ENCODE measurements around the gene MRPS24. TPM values are rescaled to one million over a fixed set of nuclear protein-coding genes. Genes with fewer than 3 reads are reported as not detected.

MRPS24 gene
- 100 to 1,000 TPM in 1 of 4 donors, 10 to 100 TPM in 3; 64.2 to 147 (median 81.5) TPM for total RNA-seq

GRCh38 chr7:43869006-43869866, at the start of gene MRPS24:
MRPS24 (minus strand) TSS chr7:43869517; CDS start chr7:43869495, 22 bp downstream.
- ATAC-seq, result peak; percentile 97
- no peaks in the 10 kb centered on the region for H3K27me3 ChIP-seq
- H3K4me1 ChIP-seq, result peaks cover 0 to 46% (median 17%) of the 10 kb centered on the region in 3 donors
- peaks cover 0 to 35% of the 10 kb centered on the region in 2 donors for H3K36me3 ChIP-seq
- WGBS, 2 donors (ENCODE audit: low coverage in 1 of 2), result 0 to 2% methylated on average over 3 to 6 of the region's 81 CpGs
- H3K27ac ChIP-seq, result peak within 1 kb of the TSS; percentile 79 to 91 (median 89)
- peak within 1 kb of the TSS; percentile 89 to 90 for H3K4me3 ChIP-seq
- no peaks in the 10 kb centered on the region for H3K9me3 ChIP-seq
- peak; percentile 54 to 57 for TF ChIP-seq POLR2A (IDR thresholded peaks at IDR 0.05)
- no peak for TF ChIP-seq EP300 (IDR thresholded peaks at IDR 0.05)
- no peak for TF ChIP-seq CTCF (IDR thresholded peaks at IDR 0.05)
- TF ChIP-seq POLR2AphosphoS5 (IDR thresholded peaks at IDR 0.05), result peak; percentile 65

GRCh38 chr7:43915907-43916306, 46.6 kb upstream of the MRPS24 start:
- Histone ChIP-seq H3K4me1 (no peaks in the 10 kb centered on the region), H3K4me3 (no peak overlapping the region), H3K9me3 (no peaks in the 10 kb centered on the region), H3K27me3 (no peaks in the 10 kb centered on the region), H3K36me3 (peaks cover 0 to 8% of the 10 kb centered on the region in 2 donors), H3K27ac (no peak overlapping the region)
- ATAC-seq, result no peak
- no peak for TF ChIP-seq CTCF (IDR thresholded peaks at IDR 0.05)
- no peak for TF ChIP-seq POLR2A (IDR thresholded peaks at IDR 0.05)
- TF ChIP-seq EP300 (IDR thresholded peaks at IDR 0.05), result no peak
- TF ChIP-seq POLR2AphosphoS5 (IDR thresholded peaks at IDR 0.05), result no peak
- WGBS, 2 donors (ENCODE audit: low coverage in 1 of 2), result 95% methylated on average over 4 to 5 of the region's 5 CpGs

- no peak for TF ChIP-seq EP300 (IDR thresholded peaks at IDR 0.05)
- TF ChIP-seq POLR2AphosphoS5 (IDR thresholded peaks at IDR 0.05), result no peak
- TF ChIP-seq POLR2A (IDR thresholded peaks at IDR 0.05), result no peak
- TF ChIP-seq CTCF (IDR thresholded peaks at IDR 0.05), result no peak
- 85% methylated on average over 4 of the region's 5 CpGs for WGBS, 2 donors (ENCODE audit: low coverage in 1 of 2)
- ATAC-seq, result no peak
- Histone ChIP-seq H3K27ac (no peak overlapping the region), H3K36me3 (peaks cover 0 to 8% of the 10 kb centered on the region in 2 donors), H3K4me1 (no peaks in the 10 kb centered on the region), H3K9me3 (no peaks in the 10 kb centered on the region), H3K4me3 (no peak overlapping the region), H3K27me3 (no peaks in the 10 kb centered on the region)
Measured at GRCh38 chr7:43914795-43915194, 45.5 kb upstream of the MRPS24 start.

- Histone ChIP-seq H3K9me3 (no peaks in the 10 kb centered on the region), H3K4me1 (peaks cover 3 to 51% (median 17%) of the 10 kb centered on the region in 3 donors), H3K36me3 (no peaks in the 10 kb centered on the region), H3K27ac (peak within 1 kb of the TSS; percentile 56 to 93 (median 92)), H3K4me3 (peak within 1 kb of the TSS; percentile 74 to 85), H3K27me3 (no peaks in the 10 kb centered on the region)
- WGBS, 2 donors (ENCODE audit: low coverage in 1 of 2), result 0 to 4% methylated on average over 1 to 4 of the region's 73 CpGs
- ATAC-seq, result peak; percentile 84
- TF ChIP-seq EP300 (IDR thresholded peaks at IDR 0.05), result no peak
- TF ChIP-seq CTCF (IDR thresholded peaks at IDR 0.05), result no peak
- TF ChIP-seq POLR2A (IDR thresholded peaks at IDR 0.05), result peak in 1 of 2 donors; percentile 32
- TF ChIP-seq POLR2AphosphoS5 (IDR thresholded peaks at IDR 0.05), result no peak
Measured at GRCh38 chr7:43906331-43907010, 37.2 kb upstream of the MRPS24 start, which contains the start of gene URGCP. URGCP (minus strand) TSS chr7:43906596; CDS start chr7:43906575, 21 bp downstream.

All from gastroesophageal sphincter (tissue), 4 donors.